Endothelial cell of hepatic sinusoid (primary cell): ENCODE measurements around the gene BBS9.
"Not testable (repeated sequence)": the region's sequence is repeated elsewhere in the genome, so short reads cannot be mapped to it uniquely, and the experiment has no call there.

Experiments
- in situ Hi-C: cut with HindIII; loops from 2 replicates; pipeline ENCODE4 v1.10.0; 2017; ENCODE audit warnings: low sequenced_read_pairs

The BBS9 gene

DNA sequence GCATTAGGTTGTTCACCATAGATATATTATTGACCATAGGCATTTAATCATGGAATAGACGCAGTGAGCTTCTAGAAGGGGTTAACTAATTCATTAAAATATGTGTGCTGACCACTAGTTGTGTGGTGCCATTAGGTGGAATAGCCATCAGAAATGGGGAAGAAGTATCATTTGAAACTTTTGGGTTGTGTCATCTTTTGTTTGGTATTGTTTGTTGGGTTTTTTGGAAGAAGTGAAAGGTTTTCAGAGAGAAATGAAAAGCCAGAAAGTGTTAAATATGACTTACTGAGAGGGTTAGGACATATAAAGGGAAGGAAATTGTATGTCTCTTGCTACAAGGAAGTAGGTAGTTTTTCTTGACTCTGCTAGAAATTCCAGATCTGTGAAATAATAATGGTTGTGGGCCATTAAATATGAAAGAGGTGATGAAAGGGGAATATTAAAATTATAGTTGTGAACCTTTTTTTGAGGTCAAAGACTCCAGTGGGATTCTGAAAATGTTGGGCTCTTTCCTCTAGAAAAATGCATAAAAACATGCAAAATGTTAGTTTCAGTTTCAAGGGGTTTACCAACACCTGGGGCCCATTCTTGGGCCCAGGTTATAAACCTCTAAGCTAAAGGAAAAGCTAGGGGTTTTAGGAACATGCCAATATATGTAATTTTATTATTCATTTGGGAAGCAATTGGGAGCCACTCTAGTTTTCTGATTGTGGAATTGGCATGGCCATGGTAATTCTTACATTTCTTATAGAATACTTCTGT, 348.5 kb downstream of the BBS9 start:
- in situ Hi-C loops = no loop called here

DNA sequence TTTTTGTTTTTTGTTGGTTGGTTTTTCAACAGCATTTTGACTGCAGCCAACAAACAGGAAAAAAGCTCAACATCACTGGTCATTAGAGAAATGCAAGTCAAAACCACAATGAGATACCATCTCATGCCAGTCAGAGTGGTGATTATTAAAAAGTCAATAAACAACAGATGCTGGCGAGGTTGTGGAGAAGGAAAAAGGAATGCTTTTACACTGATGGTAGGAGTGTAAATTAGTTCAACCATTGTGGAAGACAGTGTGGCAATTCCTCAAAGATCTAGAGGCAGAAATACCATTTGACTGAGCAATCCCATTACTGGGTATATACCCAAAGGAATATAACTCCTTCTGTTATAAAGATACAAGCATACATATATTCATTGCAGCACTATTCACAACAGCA, 355.1 kb downstream of the BBS9 start:
- in situ Hi-C loops = not testable (repeated sequence)

DNA sequence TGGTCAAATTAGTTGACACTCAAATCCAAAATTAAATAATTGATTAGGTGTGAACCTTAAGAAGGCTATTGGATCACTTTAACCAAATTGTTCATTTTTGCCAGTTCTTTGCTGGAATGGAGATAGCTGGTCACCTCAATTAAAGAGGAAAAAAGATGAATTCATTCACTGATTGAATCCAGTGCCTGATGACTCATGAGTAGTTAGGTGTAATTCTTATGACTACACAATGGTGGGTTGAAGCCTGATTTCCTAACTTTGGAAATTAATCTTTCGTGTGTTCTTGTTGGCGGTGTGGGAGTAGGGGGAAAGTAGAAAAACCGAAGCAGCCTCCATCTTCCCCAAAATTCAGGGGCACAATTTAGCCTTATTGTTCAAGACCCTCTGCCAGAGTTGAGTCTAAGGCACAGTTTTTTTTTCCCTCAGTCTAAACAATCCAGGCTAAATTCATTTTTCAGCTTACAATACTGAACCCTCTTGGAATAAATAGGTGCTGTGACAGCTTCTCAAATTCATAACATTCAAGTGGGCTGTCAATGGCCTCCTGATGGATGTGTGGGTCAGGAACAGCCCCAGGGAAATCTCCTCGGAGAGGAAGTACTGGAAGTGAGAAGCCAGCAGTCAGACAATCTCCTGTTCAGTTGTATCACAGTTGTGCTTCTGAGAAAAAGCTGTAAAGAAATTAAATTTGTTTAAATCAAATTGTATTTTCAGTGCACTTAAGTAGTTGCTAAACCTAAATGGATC, 356.6 kb downstream of the BBS9 start:
- in situ Hi-C loops = no loop called here

DNA sequence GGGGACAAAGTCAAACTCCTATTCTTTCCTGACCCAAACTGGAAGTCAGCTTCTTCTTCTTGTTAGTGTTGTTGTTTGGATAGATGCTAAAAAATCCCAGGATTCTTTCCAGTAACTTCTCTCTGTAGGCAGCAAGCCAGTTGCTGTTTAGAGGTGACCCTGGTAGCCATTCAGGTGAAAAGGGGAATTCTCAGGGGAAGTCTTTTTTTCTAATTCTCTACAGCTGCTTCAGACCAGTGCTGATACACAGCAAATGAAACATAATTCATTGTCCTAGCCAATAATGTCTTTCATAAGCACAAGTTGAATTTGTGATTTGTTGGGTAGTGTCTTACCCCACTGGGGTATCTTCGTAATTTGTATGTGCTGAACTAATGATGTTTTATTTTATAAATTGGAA, 357.3 kb downstream of the BBS9 start:
- in situ Hi-C loops = no loop called here

DNA sequence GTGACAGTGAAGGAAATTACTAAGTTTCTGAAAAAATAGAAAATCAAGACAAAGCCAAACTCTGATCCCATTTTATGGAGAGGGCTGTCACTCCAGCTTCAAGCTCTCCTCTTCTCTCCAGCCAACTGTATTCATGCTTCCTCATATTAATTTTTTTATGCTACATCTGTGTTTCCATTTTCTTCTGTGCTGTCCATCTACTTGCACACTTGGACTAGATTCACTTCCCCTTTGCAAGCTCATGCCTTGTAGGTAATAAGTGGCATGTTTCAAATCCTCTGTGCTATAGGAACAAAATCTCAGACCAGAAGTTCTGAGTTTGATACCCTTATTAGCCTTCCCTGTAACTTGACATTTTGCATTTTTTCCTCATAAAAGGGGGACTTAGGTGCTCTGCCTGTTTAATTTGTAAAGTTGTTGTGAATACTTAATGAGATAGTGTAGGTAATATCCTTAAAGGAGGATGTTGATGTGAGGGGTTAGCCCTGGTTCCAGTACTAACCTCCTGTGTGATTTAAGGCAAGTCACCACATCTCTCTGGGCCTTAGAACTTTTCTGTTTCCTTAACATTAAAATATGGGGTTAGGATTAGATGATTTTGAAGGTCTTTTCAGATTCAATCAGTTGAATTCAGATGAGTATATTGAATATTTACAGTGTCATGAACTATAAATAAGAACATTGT, 358.8 kb downstream of the BBS9 start:
- in situ Hi-C loops = no loop called here

DNA sequence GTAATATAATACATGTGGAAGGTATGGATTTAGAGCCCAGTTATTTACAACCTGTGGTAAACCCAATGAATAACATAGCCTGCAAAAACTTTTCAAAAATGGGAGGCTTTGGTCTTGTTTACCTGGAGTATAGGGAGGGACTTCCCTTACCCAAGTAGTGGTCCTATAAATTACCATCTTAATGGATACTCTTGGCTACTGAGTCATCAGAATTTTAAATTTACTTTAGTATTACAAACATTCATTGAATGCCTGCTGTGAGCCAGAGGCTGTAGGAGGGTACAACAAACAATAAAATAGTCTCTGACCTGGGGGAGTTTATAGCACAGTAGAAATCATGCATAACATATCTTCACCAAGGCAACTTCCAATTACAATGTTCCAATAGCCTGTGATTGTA, 365.1 kb downstream of the BBS9 start:
- in situ Hi-C loops = loop anchor here (5.0 kb wide), 1 partner anchor 57 kb away; no protein-coding TSS in a partner anchor

DNA sequence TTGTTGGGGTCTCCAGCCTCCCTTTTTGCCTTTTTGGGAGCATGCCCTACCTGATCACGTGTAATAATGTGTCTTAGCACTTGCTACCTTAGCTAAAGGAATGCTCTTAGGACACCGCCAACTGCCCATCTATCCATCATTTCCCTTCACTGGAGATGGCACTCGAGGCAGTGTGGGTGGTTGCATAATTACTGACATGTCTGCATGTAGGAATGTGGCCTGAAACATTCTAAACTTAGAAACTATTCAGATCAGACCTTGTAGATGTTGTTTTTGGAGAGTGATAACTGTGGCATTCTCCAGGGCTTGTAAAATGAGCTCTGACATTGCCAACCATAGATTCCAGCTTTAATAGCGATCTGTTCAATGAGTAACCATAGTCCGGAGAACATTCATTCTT, 365.8 kb downstream of the BBS9 start:
- in situ Hi-C loops = no loop called here

DNA sequence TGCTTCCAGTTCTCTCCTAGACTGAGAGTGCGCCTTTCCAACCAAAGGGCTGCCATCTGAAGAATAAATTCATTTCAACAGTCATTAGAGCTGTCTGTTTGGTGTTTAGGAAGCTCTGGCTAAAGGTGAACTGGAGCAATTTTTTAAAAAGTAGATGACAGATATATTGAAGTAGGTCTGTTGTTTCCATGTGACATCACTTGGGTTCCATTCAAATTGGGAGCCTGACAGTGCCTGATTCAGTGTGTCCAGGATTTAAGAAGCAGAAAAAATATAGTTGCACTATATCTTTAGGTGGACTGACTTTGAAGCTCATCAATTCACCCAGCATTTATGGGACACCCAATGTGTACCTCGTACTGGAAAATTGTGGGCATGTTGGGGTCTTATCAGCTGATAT, 367.7 kb downstream of the BBS9 start:
- in situ Hi-C loops = no loop called here

DNA sequence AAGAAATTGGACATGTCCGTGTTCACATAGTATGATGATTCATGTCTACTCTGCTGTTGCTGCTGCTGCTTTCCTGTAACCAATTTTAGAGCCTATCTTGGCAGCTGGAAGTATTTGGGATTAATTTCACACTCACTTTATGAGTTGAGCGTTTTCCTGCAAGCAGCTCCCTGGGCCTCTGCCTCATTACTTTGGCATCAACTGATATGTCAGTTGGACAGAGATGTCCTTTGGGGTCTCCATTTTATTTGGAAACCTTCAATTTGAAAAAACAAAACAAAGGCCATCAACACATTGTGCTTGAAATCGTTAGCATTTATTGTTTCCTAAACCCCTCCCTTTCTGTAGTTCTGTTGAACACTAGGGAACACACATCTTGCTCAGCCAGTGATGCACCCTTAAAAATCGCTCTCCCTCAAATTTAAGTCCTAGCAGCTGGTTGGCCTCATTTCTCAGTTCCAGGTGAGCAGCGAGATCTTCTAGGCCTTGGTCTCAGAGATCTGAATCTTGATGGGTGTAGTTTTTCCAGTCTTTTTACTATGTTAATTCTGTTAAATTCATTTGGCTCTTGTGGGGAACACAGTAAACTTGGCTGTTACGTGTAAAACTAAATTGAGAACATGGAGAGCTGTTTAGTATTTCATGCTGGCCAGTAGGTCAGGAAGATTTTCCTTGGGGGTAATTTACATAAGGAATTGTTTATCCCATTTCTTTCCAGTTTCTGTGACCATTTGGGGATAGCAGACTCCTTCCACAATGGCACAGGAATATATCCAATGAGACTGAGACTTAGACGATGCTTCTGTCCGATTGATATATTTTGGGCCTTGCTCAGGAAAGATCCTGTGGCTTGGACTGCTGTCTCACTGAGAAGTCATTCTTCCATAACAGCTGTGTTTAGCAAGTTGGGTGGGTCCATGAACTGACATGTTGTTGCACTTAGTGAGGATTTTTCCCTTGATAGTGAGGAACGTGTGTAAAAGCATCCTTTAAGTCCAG, 371.6 kb downstream of the BBS9 start:
- in situ Hi-C loops = no loop called here

DNA sequence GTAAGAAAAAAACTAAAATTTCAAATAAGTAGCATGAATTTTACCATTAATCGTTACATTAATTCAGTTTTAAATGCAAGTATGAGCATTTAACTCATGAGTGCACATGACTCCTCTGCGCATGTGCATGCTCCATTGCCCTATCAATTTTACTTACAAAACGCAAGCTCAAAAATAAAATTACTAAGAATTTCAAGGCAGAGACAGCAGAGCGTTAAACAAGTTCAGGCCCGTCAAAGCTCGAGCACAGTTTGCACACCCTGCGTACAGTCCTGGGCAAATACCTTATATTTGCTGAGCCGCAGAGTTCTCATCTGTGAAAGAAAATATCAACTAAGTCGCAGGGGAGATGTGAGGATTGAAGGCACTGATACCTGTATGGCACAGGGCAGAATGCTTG, 373.6 kb downstream of the BBS9 start:
- in situ Hi-C loops = no loop called here

DNA sequence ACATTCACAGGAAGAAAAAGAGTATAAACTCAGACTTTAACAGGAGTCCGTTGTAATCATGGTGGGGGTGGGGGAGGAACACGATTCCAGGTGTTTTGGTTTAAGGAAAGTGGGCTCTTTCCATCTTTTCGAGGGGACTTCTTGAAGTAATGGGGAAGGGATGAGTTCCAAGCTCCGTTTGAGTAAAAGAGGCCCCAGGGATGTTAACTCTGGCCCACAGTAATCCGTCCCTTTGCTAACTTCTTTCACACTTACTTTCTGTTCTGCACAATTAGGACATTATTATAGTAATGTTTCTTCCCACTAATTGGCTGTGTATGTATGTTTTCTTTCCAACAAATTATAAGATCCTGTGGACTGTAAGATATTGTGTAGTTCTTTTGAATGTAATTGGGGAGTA, 374.4 kb downstream of the BBS9 start:
- in situ Hi-C loops = no loop called here

DNA sequence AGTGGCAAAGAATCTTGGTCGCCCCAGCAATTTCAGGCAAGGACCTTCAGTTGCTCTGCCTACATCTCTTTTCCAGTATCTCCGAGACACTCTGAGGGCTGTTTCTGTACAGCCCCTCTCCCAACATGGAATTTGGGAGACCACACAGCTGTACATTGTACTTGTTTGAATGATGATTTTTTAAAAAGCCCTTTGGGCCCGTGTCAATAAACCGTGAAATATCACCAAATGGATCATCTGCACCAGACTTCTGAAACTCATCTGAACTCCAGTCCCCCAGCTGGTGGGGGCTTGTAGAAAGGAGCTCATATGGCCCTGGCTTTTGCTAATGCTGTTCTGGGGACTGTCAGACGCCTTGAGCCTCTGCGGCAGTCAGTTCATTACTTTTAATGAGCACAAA, 374.9 kb downstream of the BBS9 start:
- in situ Hi-C loops = no loop called here

DNA sequence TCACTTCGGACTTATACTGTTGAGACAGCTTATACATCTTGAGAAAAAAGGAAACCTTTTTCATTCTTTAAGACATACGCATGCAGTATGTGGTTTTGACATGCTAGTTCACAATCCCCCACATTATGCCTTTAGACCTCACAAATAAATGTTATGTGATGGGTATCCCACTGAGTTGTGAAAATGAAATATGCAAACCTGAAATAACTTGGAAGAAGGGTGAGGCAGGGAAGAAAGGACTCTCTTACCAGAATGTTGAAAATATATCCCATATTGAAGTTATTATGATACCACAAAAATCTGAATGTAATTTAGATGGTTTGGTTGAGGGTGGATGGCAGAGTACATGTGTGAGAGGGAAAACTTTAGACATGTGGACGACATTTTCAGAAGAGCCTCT, 379.8 kb downstream of the BBS9 start:
- in situ Hi-C loops = no loop called here

DNA sequence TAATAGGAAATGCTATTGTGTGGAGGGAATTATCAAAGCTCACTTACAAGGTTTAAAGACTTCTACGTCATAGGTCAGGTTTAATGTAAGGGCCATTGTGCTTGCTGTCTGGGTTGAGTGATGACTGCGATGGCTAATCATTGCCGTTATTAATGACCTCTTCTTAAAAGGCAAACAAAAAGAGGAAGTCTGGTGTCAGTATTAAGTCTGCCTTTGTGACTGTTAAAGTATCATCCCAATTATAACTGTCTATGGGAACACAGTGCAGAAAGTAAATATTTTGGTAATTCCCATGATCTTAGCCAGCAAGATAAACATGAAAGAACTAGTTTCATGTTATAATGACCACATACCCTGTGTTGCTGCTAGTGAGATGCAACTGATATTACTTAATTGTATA, 382.4 kb downstream of the BBS9 start:
- in situ Hi-C loops = no loop called here

DNA sequence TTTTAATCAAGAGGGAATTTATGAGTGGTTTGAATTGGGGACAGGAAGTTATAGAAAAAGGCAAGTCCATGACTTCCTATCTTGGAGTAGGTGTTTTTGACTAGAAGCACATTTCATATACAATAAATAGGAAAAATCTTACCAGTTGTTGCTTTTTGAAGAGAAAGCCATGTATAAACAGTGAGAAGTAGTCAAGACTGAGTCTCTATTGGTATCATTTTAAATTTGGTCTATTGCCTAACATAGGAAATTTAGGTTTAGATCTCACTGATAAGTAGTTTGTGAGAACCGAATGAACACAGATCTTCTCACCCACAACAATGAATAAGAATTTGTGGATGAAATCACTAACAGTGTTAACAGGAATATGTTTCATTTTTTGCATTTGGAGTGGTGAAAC, 387.2 kb downstream of the BBS9 start:
- in situ Hi-C loops = no loop called here

DNA sequence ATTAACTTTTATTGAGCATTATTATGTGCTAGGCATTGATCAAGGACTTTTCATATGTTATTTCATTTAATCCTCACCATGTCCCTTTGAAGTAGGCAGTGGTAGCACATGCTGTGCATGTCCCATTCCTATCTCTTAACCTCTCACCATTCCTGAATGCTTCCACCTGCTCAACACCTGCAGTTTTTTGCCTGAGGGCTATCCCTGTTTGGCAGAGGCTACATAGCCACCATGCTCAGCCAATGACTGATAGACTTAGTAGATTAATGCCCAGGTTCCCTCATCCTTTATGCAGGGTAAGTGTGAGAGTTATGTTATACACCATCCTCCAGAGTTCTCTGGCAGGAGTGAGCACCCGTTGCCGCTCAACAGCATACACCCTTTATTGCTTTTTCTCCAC, 387.8 kb downstream of the BBS9 start:
- in situ Hi-C loops = no loop called here

DNA sequence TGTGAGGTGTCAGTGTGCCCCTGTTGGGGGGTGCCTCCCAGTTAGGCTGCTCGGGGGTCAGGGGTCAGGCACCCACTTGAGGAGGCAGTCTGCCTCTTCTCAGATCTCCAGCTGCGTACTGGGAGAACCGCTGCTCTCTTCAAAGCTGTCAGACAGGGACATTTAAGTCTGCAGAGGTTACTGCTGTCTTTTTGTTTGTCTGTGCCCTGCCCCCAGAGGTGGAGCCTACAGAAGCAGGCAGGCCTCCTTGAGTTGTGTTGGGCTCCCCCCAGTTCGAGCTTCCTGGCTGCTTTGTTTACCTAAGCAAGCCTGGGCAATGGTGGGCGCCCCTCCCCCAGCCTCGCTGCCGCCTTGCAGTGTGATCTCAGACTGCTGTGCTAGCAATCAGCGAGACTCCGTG, 397.6 kb downstream of the BBS9 start:
- in situ Hi-C loops = not testable (repeated sequence)

DNA sequence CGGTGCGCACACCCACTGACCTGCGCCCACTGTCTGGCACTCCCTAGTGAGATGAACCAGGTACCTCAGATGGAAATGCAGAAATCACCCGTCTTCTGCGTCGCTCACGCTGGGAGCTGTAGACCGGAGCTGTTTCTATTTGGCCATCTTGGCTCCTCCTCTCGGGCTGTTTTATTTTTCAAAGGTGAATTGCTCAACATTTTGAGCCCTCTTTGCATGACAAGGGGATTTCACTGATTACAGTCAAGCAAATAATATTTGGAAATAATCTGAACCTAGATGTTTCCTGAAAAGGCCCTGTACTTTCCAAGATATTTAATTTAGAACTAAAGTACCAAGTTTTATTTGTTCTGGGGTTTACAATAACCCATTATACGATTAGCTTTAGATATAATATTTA, 398.2 kb downstream of the BBS9 start:
- in situ Hi-C loops = not testable (repeated sequence)

DNA sequence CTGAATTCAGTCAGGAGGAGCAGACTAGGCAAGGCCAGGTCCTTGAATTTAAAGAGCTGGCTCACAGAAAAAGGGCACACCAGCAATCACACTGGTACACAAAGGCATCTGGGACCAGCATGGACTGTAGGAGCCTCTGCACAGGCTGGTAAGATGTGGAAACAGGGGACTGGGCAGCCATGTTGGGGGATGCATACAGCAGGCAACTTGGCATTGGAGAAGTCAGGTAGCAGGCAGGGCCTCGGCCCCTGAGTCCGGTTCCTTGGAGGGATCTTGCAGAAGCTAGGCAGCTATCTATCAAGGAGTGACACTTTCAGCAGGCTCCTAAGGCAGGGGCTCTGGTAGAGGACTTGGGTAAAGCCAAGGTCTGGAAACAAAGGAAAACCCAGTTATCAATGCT, 399.7 kb downstream of the BBS9 start:
- in situ Hi-C loops = no loop called here

DNA sequence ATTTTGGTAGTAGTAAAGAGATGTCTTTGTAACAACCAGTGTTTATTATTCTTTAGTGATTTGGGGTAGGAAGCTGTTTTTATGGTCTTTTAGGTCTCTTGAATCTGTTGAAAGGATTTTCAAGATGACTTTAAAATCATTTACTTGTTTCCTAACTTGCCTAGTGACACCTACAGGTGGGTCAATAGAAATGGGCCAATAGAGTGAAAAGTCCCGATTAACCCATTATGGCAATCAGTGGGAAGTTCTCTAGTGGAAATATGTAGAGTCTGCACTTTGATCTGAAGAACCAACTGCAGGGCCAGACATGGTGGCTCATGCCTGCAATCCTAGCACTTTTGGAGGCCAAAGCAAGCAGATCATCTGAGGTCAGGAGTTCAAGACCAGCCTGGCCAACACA, 401.3 kb downstream of the BBS9 start:
- in situ Hi-C loops = no loop called here

DNA sequence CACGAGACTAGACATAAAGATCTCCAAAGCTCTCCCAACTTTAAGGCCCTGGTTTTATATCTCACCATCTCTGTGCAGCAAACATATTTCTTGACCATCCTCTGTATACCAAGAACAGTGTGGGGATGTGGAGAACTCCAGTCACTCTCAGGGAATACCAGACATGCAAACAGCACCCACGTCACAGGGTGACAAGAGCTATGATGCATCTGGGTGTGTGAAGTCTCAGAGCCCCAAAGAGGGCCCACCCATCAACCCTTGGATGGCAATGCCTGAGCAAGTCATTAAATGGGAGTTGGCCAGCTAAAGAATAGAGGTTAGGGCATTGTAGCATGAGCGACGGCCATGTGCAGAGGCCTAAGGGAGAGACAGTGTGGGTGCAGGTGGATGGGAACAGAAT, 402.5 kb downstream of the BBS9 start:
- in situ Hi-C loops = no loop called here
